Kidney (tissue), 14 donors: Measurements from ENCODE around the gene BRI3BP. TPM values are rescaled to one million over a fixed set of nuclear protein-coding genes. Genes with fewer than 3 reads are reported as not detected.

ENCODE experiments used
- DNase-seq, 5 donors: peaks; one replicate each; pipeline ENCODE4 v3.0.0-alpha.2; 2013 to 2020
- FAIRE-seq: peaks from 2 replicates; lab custom pipeline; 2012; peaks lifted over from hg19 to GRCh38; lab: Jason Lieb, UNC
- H3K27ac ChIP-seq, 2 donors: one replicate each; pipeline ENCODE4 v1.7.0; 2013; ENCODE audit warnings: low read depth in 2 of 2, low read length in 2 of 2, inconsistent platforms in 1 of 2
- H3K27me3 ChIP-seq: one replicate; pipeline ENCODE4 v1.7.1; 2013; ENCODE audit warnings: low read length, inconsistent platforms; ENCODE audit not compliant: control insufficient read depth, insufficient read depth
- H3K36me3 ChIP-seq, 3 donors: one replicate each; pipeline versions ENCODE4 v1.7.0 to v1.7.1; 2013; ENCODE audit warnings: low read length in 3 of 3, control low read depth in 1 of 3, inconsistent platforms in 1 of 3; ENCODE audit not compliant: insufficient read depth in 3 of 3, control insufficient read depth in 2 of 3
- H3K4me1 ChIP-seq, 3 donors: one replicate each; pipeline versions ENCODE4 v1.7.0 to v1.7.1; 2013; ENCODE audit warnings: low read length in 3 of 3, inconsistent platforms in 1 of 3, low read depth in 1 of 3; ENCODE audit not compliant: control insufficient read depth in 2 of 3, insufficient read depth in 2 of 3
- H3K4me3 ChIP-seq, 3 donors: one replicate each; pipeline versions ENCODE4 v1.7.0 to v1.8.1; 2013; ENCODE audit warnings: low read length in 3 of 3, control low read depth in 1 of 3, inconsistent platforms in 1 of 3
- H3K9ac ChIP-seq, 3 donors: one replicate each; pipeline versions ENCODE4 v1.7.0 to v1.7.1; 2013; ENCODE audit warnings: low read length in 3 of 3, control low read depth in 1 of 3, inconsistent platforms in 1 of 3
- H3K9me3 ChIP-seq, 3 donors: one replicate each; pipeline versions ENCODE4 v1.7.0 to v1.7.1; 2013; ENCODE audit warnings: low read length in 3 of 3, control low read depth in 1 of 3, inconsistent platforms in 1 of 3; ENCODE audit not compliant: control insufficient read depth in 2 of 3, insufficient read depth in 1 of 3
- intact Hi-C: fragments of 100-400 bp; cut with DNase I; formaldehyde crosslinking; loops from one replicate; pipeline ENCODE4 v1.11.1; 2022
- polyA plus RNA-seq: library from polyadenylated mRNA; stranded (reverse); fragments of 350-450 nt; fragmentation: Illumina TruSeq; extraction: RNeasy Lipid Tissue Mini Kit (QIAGEN cat#74804); gene quantifications from one replicate; pipeline ENCODE4 v1.2.3, GENCODE V29; 2014; ENCODE audit warnings: low read depth, low replicate concordance; ENCODE audit not compliant: insufficient read depth
- total RNA-seq: library from RNA; stranded (reverse); fragmentation: NEBNext Ultra II Directional; extraction: Animal tissue kit (Norgen Biotek cat#: 25700); gene quantifications from one replicate; pipeline ENCODE4 v1.2.1, GENCODE V29; 2021
- TF ChIP-seq, protein P1 (sequence below): IDR thresholded peaks from 3 replicates; pipeline ENCODE4 v1.5.1; 2012; ENCODE audit warnings: mild to moderate bottlenecking, moderate library complexity, borderline replicate concordance; ENCODE audit not compliant: insufficient read depth; ENCODE audit errors: extremely low read depth
- donor health status: control.
- donor health status: control.
- donor health status: control.
- donor health status: control.
- donor health status: control.
- donor health status: DM: yes; HTN: yes; CAD: no.
- donor health status: Normal renal cell carcinoma (clear cell type).

BRI3BP gene
- total and polyA plus RNA-seq, 2 donors from 2014 or later, result 6.8 to 8.8 TPM

DNA sequence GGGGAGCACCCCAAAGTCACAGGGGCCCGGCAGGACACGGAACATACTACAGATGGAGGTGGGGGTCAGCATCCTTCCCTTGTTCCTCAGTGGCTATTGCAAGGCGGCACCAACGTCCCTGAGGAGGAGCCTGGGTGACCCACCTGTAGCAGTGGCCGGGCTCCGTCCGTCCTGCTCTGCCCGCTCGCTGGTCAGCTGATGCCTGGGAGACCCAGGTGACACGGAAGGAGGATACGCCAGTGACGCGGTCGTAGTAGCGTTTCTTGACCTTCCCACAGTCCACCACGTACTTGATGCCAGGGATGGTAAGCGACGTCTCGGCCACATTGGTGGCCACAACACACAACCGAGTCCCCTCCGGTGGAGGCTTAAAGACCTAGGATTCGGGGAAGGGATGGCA lies 29.2 kb upstream of the BRI3BP start:
- H3K4me1 ChIP-seq, result no peaks in the 10 kb centered on the region
- peaks cover 0 to 20% (median 9%) of the 10 kb centered on the region in 3 donors for H3K36me3 ChIP-seq
- intact Hi-C loops, result no loop called here
- TF ChIP-seq, protein P1, sequence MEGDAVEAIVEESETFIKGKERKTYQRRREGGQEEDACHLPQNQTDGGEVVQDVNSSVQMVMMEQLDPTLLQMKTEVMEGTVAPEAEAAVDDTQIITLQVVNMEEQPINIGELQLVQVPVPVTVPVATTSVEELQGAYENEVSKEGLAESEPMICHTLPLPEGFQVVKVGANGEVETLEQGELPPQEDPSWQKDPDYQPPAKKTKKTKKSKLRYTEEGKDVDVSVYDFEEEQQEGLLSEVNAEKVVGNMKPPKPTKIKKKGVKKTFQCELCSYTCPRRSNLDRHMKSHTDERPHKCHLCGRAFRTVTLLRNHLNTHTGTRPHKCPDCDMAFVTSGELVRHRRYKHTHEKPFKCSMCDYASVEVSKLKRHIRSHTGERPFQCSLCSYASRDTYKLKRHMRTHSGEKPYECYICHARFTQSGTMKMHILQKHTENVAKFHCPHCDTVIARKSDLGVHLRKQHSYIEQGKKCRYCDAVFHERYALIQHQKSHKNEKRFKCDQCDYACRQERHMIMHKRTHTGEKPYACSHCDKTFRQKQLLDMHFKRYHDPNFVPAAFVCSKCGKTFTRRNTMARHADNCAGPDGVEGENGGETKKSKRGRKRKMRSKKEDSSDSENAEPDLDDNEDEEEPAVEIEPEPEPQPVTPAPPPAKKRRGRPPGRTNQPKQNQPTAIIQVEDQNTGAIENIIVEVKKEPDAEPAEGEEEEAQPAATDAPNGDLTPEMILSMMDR, result no peak
- H3K27me3 ChIP-seq, result no peaks in the 10 kb centered on the region
- H3K27ac ChIP-seq, result no peak overlapping the region
- no peak for DNase-seq
- no peak overlapping the region for H3K9ac ChIP-seq
- H3K4me3 ChIP-seq, result no peak overlapping the region
- no peak for FAIRE-seq
- H3K9me3 ChIP-seq, result no peaks in the 10 kb centered on the region

- Histone ChIP-seq H3K4me1 (no peaks in the 10 kb centered on the region), H3K9me3 (no peaks in the 10 kb centered on the region), H3K4me3 (no peak overlapping the region), H3K27me3 (no peaks in the 10 kb centered on the region), H3K9ac (no peak overlapping the region), H3K27ac (no peak overlapping the region), H3K36me3 (peaks cover 0 to 13% (median 9%) of the 10 kb centered on the region in 3 donors)
- FAIRE-seq (no peak), DNase-seq (no peak)
- TF ChIP-seq, protein P1, result no peak
- intact Hi-C loops, result no loop called here
These were observed 28.5 kb upstream of the BRI3BP start for GRCh38 chr12:124964836-124965462.

DNA sequence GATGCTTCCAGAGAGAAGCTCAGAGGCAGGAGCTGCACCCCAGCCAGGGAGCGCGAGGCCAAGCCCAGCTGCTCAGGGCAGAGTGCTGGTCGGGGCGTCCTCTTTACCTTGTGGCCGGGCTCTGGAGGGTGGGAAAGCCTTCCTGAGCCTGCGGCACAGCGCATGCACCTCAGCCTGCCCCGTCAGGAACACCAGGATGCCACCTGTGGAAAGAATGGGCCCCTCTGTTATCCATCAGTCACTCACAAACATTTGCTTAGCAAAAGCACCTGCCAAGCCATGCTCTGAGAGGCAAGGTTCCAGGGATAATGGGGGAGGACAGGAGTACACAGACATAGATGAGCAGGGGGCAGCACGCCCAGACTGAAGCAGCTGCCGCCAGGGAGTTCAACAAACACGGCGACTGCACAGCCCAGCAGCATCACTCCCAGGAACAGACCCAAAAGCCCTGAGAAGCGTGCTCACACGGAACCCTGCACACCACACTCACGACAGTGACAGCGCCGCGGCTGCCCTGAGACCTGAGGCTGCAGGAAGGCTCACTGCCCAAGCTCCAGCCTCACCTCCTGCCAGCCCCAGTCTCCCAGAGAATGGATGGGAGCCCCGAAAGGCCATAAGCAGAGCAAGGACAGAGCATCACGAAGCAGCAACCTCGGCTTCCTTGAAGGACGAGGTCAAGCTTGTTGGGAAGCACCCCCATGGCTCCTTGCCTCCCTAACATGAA lies 26.3 kb upstream of the BRI3BP start:
- Histone ChIP-seq H3K27ac (no peak overlapping the region), H3K9ac (no peak overlapping the region), H3K4me1 (no peaks in the 10 kb centered on the region), H3K4me3 (no peak overlapping the region), H3K36me3 (peaks cover 0 to 11% (median 8%) of the 10 kb centered on the region in 3 donors), H3K27me3 (no peaks in the 10 kb centered on the region), H3K9me3 (no peaks in the 10 kb centered on the region)
- no peak for FAIRE-seq
- DNase-seq, result no peak
- TF ChIP-seq, protein P1, result no peak
- intact Hi-C loops, result no loop called here
